HFF-Myc (cell line): ENCODE measurements around the gene SSNA1.

Experiments used
- DNase-seq: peaks from one replicate; pipeline ENCODE4 v3.0.0-alpha.2; 2011; ENCODE audit warnings: low read depth; ENCODE audit errors: extremely low read depth
- H3K4me3 ChIP-seq: replicated peaks from 2 replicates; pipeline ENCODE4 v1.5.1; 2011; ENCODE audit warnings: low read depth, mild to moderate bottlenecking, control low read depth, low read length
- TF ChIP-seq, protein P1 (sequence below): IDR thresholded peaks from 2 replicates; pipeline ENCODE4 v1.5.1; 2012; ENCODE audit warnings: mild to moderate bottlenecking, low read depth, low read length, control low read depth; ENCODE audit errors: missing control alignments

SSNA1 gene

DNA sequence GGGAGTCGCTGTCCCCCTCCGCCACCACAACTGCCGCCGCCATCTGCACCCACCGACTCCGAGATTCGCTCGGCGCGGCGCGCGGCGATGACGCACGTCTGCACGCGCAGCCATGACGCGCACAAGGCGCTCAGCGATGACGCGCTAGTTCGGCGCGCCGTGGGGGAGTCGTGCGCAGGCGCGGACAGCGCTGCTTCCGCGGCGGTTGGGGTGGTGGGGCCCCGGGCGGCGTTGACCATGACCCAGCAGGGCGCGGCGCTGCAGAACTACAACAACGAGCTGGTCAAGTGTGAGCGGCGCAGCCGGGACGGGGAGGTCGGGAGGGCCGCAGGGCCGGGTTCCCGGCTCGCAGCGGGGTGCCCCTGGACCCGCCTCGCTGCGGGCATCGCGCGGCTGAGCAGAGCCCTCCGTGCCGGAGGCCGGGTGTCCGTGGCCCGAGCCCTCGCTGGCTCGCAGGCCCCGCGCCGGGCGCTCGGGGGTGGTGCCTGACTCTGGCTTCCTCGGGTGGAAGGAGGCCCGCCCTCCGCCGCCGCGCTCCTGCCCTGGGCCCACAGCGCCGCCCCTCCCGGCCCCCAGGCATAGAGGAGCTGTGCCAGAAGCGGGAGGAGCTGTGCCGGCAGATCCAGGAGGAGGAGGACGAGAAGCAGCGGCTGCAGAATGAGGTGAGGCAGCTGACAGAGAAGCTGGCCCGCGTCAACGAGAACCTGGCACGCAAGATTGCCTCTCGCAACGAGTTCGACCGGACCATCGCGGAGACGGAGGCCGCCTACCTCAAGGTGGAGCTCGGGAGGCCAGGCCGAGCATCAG lies at the start of gene SSNA1, which contains the start of gene ANAPC2:
TSS of gene SSNA1 (plus strand) at position 187 of the 807 bp plus-strand sequence. CDS start at position 238, 51 bp downstream.
TSS of gene ANAPC2 (minus strand) at position 71 of the 807 bp plus-strand sequence. CDS start at position 43, 28 bp downstream.
- DNase-seq = peak; percentile 75
- TF ChIP-seq, protein P1, sequence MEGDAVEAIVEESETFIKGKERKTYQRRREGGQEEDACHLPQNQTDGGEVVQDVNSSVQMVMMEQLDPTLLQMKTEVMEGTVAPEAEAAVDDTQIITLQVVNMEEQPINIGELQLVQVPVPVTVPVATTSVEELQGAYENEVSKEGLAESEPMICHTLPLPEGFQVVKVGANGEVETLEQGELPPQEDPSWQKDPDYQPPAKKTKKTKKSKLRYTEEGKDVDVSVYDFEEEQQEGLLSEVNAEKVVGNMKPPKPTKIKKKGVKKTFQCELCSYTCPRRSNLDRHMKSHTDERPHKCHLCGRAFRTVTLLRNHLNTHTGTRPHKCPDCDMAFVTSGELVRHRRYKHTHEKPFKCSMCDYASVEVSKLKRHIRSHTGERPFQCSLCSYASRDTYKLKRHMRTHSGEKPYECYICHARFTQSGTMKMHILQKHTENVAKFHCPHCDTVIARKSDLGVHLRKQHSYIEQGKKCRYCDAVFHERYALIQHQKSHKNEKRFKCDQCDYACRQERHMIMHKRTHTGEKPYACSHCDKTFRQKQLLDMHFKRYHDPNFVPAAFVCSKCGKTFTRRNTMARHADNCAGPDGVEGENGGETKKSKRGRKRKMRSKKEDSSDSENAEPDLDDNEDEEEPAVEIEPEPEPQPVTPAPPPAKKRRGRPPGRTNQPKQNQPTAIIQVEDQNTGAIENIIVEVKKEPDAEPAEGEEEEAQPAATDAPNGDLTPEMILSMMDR = peak; percentile 37
- peak within 1 kb of the TSS; percentile 94 for H3K4me3 ChIP-seq

DNA sequence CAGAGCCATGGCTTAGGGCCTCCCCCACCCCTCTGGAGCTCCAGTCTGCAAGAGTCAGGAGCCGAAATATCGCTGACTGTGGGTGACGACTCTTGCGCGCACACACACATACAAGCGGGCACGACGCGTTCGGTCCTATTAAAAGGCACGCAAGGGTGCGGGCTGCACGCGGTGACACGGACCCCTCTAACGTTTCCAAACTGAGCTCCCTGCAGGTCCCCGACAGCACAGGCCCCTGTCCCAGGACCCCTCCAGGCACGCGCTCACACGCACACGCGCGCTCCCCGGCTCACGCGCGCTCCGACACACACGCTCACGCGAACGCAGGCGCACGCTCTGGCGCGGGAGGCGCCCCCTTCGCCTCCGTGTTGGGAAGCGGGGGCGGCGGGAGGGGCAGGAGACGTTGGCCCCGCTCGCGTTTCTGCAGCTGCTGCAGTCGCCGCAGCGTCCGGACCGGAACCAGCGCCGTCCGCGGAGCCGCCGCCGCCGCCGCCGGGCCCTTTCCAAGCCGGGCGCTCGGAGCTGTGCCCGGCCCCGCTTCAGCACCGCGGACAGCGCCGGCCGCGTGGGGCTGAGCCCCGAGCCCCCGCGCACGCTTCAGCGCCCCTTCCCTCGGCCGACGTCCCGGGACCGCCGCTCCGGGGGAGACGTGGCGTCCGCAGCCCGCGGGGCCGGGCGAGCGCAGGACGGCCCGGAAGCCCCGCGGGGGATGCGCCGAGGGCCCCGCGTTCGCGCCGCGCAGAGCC lies 49.6 kb upstream of the SSNA1 start, which contains the start of gene GRIN1:
TSS of gene GRIN1 (plus strand) at position 433 of the 746 bp plus-strand sequence. CDS start 333 bp downstream, outside the sequence.
- no peak within 1 kb of the TSS for H3K4me3 ChIP-seq
- TF ChIP-seq, protein P1 = no peak
- no peak for DNase-seq

DNA sequence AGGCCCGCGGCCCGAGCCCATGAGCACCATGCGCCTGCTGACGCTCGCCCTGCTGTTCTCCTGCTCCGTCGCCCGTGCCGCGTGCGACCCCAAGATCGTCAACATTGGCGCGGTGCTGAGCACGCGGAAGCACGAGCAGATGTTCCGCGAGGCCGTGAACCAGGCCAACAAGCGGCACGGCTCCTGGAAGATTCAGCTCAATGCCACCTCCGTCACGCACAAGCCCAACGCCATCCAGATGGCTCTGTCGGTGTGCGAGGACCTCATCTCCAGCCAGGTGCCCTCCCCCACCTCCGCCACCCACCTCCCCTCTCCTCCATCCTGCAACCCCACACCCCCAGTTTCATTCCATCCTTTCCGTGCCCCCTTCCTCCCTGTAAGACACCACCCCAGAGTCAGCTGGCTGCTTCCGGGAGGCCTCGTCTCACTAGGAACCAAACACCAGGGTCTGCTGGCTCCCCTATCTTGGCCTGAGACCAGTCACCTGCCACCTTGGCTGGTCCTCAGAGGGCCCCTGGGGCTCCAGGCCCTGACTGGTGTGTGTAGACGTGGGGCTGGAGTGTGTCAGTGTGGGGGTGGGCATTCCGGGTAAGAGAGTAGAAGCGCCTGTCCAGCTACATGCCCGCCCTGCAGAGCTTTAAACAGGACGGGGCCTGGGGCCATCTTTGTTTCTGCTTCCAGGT lies 48.9 kb upstream of the SSNA1 start:
- H3K4me3 ChIP-seq = no peak overlapping the region
- no peak for DNase-seq
- TF ChIP-seq, protein P1 = no peak

DNA sequence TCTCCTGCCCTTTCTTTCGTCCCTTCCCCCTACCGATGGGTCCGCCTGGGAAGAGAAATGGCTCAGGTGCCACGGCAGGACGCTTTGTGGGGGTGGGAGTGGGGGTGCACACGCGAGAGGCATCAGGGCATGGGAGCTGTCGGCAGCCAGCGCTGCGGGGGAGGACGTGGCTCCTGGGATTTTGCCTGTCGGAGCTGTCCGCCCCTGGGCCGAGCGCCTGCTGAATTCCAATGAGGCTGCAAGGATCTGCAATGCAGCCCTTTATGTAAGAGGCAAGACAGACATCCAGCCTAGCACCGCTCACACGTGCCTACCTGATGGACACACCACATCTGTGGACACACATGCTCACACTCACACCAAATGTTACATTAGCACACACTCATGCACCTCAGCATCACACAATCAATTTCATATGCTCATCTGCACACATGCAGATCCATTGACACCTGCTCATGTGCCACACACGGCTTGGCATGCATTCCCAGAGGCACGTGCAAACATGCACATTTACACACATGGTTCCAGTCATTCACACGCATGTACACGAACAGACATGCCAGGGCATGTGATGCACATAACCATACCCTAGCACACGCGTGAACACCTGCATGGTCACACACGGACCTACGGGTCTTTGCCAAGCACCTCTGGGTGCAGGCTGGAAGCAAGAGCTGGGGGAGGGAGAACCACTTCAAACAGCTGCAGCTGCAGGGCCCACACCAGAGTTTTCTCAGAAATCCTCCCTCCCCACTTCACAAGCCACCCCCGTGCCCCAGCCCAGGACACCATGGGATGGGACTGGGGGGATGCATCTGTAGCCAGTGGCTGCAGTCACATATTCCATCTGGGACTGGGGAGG lies 48.1 kb upstream of the SSNA1 start:
- no peak for DNase-seq
- H3K4me3 ChIP-seq = no peak overlapping the region
- TF ChIP-seq, protein P1 = no peak

GRCh38 chr9:137141050-137141810 lies 47.2 kb upstream of the SSNA1 start:
- TF ChIP-seq, protein P1 = no peak
- no peak overlapping the region for H3K4me3 ChIP-seq
- DNase-seq = no peak
